Measurements from ENCODE around the gene EPB42.
A peak's percentile ranks its signal among the peaks of the same experiment; 100 is the strongest.

Gene EPB42

DNA sequence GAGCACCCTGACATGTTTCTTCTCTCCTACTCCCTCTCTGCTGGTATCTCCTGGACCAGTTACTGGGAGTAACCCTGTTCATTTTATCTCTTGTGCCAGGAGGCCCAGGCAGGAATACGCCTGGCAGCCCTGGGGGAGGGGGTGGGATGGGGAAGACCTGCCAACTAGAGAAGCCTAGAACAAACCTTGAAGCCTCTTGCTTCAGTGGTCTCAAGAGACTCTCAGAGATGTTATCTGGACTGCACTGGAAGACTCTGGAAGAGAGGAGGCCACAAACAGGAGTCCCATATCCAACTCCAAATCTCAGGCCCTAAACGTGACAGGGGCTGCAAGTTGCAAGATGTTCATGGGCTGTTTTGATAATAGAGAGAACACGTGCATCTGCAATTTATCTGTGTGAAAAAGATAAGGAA, at the start of gene EPB42:
TSS of gene EPB42 (minus strand) at position 28 of the 413 bp plus-strand sequence. CDS start 193 bp downstream, outside the sequence.
- no peak for FAIRE-seq
- no peak for DNase-seq (ENCODE audit: insufficient read length, low spot score)

DNA sequence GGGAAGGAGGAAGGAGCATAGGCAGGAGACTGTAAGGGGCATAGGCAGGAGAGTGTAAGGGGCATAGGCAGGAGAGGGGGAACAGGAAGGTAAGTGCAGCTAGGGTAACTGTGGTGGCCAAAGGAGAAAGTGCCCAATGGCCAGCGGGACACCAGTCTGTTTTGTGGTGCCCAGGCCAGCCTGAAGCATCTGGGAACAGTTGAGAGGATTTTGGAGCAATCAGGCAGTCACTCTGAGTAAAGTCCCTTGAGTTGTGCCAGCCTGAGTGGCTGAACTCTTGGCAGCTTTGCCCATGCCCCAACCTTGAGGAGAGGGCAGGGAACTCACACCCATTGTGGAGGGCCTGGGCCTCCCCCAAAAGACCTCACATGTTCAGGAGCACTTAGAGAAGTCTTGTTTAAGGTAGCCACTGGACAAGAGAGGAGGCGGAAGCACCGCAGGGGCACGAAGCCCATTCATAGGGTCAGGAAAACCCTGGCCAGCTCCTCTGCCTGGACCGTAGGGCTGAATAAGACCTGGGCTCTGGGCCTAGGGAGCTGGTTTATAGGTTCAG, 49.4 kb upstream of the EPB42 start:
- DNase-seq (ENCODE audit: insufficient read length, low spot score) (no peak), FAIRE-seq (no peak)

DNA sequence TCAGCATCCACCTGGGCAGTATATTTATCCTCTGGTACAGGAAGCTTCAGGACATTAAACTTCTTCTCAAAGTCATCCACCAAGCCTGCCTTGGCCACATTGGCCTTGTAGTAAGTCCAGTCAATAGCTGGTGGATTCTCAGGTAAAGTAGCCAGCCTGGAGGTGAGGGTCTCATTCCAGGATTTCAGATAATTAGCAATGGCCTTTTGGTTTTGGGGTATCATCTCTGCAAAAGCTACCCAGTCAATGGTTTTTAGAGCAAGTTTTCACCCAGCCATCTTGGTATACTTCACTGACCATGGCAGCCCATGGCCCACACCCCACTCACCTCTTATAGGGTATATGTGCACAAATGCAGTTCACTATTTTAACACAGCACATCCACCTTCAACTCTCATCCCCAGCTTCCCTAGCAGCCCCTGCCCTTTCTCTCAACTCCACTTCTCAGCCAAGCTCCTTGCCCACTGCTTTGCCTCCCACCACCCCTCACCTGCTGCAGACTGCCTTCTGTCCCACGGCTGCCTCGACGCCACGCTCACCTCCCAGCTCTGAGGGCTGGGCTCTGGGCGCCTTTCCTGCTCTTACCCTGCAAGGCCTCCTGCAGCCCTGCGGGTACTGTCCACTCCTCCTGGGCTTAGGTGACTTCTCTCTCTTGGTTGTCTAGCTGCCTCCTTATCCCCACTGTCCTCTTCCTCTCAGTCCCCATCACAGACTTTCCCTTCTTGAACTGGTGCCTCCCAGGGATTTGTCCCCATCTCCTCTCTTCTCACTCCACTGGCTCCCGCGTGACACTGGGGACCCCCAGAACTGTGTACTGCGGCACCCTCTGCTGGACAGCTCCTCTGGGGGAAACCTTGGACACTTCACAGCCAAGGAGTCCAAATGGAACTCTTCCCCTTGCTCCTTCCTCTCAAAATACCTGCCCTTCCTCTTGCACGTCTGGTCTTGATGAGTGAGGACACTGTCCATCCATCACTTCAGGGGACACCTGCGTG, 47.6 kb upstream of the EPB42 start:
- DNase-seq (ENCODE audit: insufficient read length, low spot score) = peak; percentile 45
- FAIRE-seq = peak; percentile 20

DNA sequence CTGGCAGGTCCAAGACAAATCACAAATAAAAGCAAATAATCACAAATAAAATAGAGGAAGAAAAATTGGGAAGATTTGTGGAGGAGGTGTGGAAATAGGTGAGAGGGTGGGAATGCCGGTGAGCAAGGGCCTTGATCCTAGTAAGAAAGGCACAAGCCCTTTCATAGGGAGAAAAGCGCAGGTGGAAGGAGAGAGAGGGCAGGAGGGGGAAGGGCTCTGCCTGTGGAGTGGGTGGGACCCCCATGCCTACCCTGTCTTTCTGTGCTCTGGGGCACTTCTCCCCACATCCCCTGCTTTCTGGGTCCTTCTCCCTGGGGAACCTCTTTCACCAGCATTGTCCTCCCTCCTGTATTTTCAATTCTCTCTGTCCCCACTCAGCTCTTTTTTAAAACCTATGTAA, 46.6 kb upstream of the EPB42 start:
- DNase-seq (ENCODE audit: insufficient read length, low spot score) = no peak
- FAIRE-seq = no peak

DNA sequence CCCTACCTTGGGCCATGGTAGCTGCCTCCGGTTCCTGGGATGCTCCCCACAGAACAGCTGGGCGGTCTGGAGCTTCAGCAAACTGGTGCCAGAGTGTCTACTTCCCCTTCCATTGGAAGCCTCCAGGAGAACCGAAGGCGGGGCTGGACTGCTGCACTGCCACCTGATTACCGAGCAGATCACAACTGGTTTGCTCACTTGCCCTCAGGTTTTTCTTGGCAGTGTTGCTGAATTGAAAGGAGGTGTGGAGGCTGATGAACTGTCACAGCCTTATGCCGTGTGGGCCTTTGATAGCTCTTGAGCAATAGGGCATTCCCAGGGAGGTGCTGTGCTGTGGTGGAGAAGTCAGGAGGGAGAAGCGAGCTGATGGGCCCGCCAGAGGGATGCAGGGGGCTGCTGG, 46.0 kb upstream of the EPB42 start, which contains the start of gene TGM5:
TSS of gene TGM5 (minus strand) at position 95 of the 400 bp plus-strand sequence. CDS start at position 16, 79 bp downstream.
- no peak for FAIRE-seq
- no peak for DNase-seq (ENCODE audit: insufficient read length, low spot score)

DNA sequence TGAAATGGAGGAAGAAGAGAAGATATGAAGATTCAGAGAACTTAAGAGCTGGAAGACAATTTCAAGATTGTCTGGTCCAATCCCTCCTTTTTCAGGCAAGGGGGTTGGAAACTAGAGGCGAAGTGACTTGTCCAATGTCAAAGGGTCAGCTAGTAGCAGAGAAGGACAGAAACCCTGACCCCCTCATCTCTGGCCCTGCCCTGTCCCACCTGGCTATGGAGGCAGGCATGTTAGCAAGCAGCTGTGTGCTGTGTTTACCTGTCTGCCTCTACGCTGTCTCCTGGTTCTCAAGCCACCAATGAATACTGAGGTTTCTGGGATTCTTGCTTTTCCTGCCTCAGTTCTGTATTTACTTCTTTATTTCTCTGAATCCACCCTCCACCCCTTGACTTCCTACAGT, 45.6 kb upstream of the EPB42 start:
- DNase-seq (ENCODE audit: insufficient read length, low spot score) (no peak), FAIRE-seq (no peak)

DNA sequence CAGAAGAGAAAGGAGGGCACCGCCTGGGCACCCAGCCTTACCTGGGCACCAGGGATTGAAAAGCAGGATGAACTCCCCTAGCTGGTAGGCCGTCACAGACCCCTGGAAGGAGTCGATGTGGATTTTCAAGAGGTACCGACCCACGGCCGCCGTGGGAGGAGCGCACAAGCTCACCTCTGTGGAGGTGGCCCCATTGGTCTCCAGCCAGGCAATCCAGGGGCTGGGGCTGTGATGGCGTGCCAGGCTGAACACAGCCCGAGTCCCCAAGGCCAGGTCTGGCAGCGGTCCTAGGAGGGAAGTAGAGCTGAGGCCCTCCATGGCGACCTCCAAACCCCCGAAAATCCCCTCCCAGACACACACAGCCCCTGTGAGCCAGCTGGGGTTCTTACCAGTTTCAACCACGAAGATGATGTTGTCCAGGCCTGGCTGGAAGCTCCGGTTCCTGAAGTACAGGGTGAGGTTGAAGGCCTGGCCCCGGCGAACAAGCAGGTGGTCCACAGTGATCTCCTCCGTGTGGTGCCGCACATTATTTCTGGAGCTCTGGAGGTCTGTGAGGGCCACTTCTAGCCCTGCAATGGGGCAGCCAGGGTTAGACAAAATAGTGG, 39.3 kb upstream of the EPB42 start:
- DNase-seq (ENCODE audit: insufficient read length, low spot score) = no peak
- no peak for FAIRE-seq

DNA sequence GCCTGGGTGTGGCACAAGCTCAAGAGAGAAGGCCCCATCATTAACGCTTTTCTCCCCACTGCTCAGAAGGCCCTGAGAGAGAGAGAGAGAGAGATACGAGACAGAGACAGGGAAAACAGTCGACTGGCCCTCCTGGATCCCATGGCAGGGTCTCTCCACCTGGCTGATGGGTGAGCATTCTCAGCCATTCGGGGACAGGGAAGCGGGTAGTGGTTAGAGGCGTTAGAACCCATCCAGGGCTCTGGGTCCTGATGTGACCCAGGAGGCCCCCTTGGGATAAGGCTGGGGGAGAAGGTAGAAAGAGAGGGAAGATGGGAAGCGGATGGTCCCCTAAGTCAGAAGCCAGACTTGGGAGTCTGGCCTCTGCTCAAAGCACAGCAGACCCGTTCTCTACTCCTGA, 38.0 kb upstream of the EPB42 start:
- no peak for DNase-seq (ENCODE audit: insufficient read length, low spot score)
- no peak for FAIRE-seq

DNA sequence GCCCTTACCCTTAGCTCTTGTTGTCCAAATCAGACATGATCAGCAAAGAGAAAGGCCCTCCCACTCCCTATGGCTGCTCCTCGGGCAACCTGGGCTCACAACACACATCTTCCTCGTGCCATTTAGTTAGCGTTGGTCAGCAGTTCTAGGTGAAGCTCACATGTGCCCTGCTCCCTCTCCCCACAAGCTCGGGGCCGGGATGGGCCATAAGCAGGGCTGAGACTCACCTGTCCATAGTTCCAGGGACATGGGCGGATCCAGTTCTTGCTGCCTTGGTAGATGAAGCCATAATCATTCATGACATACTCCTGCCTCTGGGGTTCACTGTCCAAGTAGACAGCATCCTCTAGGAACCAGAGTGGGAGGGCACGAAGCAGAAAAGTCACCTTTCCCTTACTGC, 35.5 kb upstream of the EPB42 start:
- no peak for DNase-seq (ENCODE audit: insufficient read length, low spot score)
- no peak for FAIRE-seq

DNA sequence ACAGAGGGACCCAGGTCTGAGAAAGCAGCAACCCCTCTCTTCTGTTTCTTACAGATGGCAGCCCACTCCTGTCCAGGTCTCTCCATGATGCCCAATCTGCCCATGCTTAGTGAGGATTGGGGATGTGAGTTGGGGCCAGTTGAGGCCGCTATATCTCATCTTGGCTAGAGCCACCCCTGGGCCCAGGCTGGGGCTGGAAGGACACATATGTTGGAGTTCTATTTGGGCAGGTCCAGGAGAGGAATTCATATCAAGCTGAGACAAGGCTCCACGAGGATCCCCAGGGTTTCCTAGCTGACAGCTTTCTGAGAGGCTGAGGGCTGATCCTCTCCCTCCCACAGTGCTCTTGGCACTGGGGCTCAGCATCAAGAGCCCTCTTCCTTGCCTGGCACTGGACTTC, 34.6 kb upstream of the EPB42 start:
- FAIRE-seq (no peak), DNase-seq (ENCODE audit: insufficient read length, low spot score) (no peak)

DNA sequence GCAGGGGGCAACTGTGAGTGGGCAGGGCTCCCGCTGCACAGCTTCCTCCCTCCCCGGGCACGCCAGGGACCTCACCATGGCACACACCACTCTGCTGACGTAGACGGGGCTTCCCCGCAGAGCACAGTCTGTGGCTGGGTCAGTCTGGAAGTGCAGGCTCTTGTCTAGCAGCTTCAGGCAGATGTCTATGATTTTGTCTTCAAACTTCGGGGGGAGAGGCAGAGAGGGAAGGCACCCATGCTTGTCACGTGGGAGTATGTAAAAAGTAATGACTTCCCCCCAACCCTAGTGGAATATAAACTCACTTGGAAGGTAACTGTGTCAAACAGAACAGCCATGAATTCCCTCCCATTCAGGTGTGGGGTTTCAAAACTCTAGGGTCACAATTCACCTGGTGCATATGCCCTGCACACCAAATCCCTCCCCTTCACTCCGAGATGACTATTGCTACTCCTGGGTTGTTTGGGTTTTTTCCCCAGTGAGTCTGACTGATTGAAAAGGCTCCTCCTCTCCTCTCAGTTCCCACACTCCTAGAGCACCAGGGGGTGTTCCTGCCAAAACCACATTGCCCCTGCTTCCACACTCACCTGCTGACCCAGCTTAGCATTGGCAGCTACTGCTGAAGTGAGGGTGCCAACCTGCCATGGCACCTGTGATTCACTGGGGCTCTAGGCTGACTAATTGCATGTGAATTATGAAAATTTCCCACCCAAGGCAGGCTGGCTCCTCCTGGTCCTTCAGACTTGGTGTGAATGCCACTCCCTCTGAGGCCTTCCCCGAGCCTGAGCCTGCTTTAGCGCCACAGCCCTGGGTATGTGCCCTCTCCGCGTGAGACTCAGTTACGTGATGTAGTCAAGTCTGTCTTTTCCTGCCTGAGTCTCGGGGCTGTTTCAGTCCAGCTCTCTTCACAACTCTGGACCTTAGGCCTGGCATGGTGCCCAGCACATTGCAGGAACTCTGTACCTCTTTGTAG, 32.9 kb upstream of the EPB42 start:
- DNase-seq (ENCODE audit: insufficient read length, low spot score) (no peak), FAIRE-seq (no peak)

DNA sequence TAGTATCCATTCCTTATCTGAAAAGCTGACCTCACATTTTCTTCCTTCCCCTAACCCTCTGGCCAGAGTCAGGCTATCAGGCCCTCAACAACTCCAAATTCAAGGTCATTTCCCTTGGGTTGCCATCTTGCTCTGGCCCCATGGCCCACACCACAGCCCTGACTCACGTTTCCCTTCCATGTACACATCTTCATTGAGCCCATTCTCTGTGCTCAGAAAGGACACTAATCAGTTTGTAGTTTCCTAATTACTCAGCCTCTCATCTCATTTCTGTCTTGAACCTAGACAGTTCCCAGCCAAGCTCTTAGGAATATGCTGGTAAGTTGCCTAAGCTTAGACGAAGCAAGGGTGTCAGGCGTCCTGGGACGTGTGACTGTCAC, 31.0 kb upstream of the EPB42 start:
- FAIRE-seq = no peak
- DNase-seq (ENCODE audit: insufficient read length, low spot score) = no peak

DNA sequence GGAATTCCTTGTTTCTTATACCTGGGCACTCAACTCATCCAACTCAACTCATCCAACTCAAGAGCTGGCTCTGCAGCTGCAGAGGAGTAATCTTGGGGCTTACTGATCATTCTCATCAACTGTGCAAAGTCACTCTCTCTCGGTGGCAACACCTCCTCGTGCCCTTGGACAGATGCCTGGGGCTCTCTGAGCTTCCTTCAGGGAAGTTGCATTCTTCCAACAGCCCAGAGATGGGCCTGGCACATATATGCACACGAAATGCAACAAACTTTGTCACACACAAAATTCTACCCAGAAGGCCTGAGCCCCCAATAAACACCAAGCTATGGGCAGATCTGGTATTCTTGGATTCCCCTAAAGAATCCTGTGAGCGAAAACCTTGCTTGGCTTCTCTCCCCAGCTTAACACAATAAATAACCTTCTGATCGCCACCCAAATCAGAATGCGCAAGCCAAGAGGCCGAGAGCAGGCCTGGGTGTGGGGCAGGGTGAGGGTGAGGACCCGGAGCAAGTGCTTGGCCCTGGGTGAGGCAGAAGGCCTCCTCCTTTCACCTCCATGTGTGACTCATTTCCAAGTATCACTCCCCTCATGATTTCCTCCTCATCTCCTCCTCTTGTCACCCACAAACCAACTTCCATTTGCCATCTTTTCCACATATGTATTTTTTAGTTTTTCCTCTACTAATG, 30.5 kb upstream of the EPB42 start:
- FAIRE-seq (no peak), DNase-seq (ENCODE audit: insufficient read length, low spot score) (no peak)

DNA sequence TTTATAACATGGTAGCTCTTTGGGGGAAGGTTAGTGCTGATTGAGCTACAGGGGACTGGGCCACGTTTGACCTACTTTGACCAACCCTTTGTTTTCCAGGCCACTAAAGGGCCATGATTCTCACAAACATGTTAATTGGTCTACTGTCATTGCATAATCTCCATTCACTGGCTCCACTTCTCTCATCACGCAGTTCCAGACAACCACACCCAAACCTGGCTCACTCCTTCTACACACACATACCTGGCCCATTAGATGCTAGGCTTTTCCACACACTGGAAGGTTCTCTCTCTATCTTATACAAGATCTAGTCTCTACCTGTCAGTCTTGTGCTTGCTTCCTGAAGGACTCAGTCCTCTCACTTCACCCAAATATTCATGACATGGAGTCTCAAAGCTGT, 30.0 kb upstream of the EPB42 start:
- DNase-seq (ENCODE audit: insufficient read length, low spot score) (no peak), FAIRE-seq (no peak)

DNA sequence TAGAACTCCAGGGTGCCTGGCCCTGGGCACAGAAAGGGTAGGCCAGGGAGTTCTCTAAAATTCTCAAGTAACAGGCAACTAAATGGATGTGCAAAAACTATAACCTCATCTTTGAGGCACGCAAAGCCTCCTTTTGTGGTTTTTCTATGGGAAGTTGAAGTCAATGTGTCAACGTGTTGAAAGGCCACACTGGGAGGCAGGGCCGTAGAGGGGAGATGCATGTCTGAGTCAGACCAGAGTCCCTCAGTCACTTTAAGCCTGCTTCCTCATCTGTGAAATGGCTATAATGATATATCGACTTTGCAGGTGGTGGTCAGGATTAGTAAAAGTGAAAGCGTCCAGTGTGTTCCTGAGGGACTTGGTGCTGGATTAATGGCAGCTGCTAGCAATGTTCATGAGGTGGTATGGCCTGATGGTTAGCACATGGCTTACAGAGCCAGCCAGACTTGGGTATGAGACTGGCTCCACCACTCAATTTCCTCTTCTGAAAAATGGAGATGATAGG, 28.9 kb upstream of the EPB42 start:
- FAIRE-seq = peak; percentile 77
- peak; percentile 78 for DNase-seq (ENCODE audit: insufficient read length, low spot score)

DNA sequence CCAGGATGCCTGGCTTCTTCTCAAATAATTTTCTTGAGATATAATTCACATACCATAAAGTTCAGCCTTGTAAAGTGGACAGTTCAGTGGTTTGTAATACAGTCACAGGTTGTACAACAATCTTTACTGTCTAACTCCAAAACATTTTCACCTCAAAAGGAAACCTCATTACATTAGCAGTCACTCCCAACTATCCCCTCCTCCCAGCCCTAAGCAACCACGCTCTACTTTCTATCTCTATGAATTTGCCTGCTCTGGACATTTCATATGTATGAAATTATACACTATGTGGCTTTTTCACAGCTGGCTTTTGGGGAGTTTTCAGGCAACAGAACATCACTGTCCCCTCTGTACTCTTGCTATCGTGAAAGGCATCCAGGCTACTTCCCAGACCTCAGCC, 28.4 kb upstream of the EPB42 start:
- no peak for DNase-seq (ENCODE audit: insufficient read length, low spot score)
- no peak for FAIRE-seq

DNA sequence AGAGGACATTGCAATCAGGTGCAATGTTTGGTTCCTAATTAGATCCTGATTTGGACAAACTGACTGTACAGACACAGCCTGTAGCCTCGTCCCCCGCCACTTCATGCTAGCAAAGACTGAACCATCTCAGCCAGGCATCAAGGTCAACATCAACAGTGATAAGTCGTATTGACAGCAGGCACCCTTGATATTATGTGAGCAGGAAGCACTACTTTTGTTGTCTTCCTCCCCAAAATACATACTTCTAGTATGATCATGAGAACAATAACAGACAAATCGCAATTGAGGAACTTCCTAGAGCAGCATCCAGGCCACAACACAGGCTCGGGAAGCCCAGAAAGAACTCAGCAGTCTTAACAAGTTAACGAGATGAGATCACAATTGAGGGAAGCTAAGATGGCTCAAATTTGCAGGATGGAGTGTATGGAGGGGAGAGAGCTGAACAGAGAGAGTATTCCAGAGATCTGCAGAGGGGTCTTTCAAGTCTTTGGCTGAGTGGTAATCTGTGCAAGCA, 25.5 kb upstream of the EPB42 start:
- no peak for DNase-seq (ENCODE audit: insufficient read length, low spot score)
- FAIRE-seq = no peak

DNA sequence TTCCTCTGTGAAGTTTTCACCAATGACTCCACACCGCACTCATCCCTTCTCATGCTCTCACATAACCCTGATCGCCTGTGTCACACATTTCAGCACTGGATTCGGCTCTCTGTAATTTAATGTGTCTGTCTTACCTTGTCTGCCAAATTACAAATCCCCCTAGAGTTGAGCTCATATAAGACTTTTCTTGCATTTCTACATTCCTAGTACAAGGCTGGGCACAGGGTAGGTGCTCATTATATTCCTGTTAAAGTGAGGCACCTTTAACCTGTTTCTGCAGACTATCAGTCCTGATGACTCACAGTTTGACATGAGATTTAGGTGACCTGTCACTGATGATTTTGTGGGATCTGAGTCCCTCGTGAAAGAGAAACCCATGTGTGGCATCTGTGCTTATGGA, 23.3 kb upstream of the EPB42 start:
- FAIRE-seq = no peak

DNA sequence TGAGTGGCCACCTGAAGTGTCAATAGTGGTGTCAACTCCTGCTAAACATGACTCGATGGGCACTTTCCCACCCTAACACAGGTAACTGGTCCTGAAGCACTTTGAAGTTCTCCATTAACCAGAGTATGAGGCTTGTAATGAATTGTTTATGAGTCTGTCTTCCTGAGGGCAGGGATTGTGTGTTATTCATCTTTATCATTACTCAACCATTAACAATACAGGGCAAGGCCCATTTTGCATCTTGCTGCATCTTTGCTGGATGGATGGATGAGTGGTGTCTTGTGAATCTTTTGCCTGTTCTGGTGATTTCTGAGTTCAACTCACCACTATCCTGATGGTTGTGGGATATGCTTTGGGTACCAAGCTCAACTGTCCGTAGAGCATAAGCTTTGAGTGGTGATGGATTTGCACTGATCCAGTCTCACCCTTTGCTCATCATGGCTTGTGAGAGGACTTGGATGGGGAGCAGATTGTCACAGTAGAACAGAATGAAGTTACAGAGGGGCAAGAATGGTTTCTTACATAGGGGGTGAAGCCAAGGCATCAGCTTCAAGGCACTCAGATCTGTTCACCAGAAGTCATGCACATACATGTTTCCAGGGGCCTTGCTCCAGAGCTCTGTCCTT, 22.3 kb upstream of the EPB42 start:
- peak; percentile 48 for FAIRE-seq
- DNase-seq (ENCODE audit: insufficient read length, low spot score) = no peak

More for the DNA sequence above, 23.3 kb upstream of the EPB42 start:
- DNase-seq (ENCODE audit: insufficient read length, low spot score) = no peak
